ENCODE results near the gene PDZD7. TPM values are rescaled to one million over a fixed set of nuclear protein-coding genes. Genes with fewer than 3 reads are reported as not detected.

Gene PDZD7
- total and polyA plus RNA-seq, 9 of the 15 experiments (the other 6 are each of a cell fraction or from before 2014, with no cell fraction given) = 0.04 to 0.24 (median 0.08) TPM; not detected in 3

GRCh38 chr10:101071267-101071884 is 40.4 kb upstream of the PDZD7 start (continued):
- TF ChIP-seq RCOR1 (IDR thresholded peaks at IDR 0.05; ENCODE audit: borderline replicate concordance in 1 of 2, low read depth in 2 of 2, low read length in 2 of 2) = 0 out of 4 replicates have a peak, but pooled peaks of 1 of the 2 experiments have one; percentile 13
- TF ChIP-seq ARID4B (CRISPR knock-in tag; IDR thresholded peaks at IDR 0.05) = no peak
- TF ChIP-seq FOXA3 (CRISPR knock-in tag; conservative IDR thresholded peaks at IDR 0.05 in 1 of 2, IDR thresholded peaks at IDR 0.05 in 1 of 2) = no peak
- TF ChIP-seq EP300 (IDR thresholded peaks at IDR 0.05; ENCODE audit: low read length) = peak; percentile 24; the same call in 1 of the 2 replicates
- 0 out of 2 replicates have a peak, but pooled peaks have one; percentile 4 for TF ChIP-seq JUND (IDR thresholded peaks at IDR 0.05; ENCODE audit: borderline replicate concordance, low read depth, low read length)
- no peak; the same call in 2 of the 3 replicates for TF ChIP-seq JUND (tag; IDR thresholded peaks at IDR 0.05; ENCODE audit: borderline replicate concordance, low read depth, low read length)
- TF ChIP-seq HNRNPLL (IDR thresholded peaks at IDR 0.05; ENCODE audit: low read depth, low read length, poor library complexity, severe bottlenecking) = peak; percentile 68
- TF ChIP-seq ZFPM2 (CRISPR knock-in tag; IDR thresholded peaks at IDR 0.05) = no peak
- peak; percentile 63 for TF ChIP-seq CREM (IDR thresholded peaks at IDR 0.05; ENCODE audit: low read depth)
- TF ChIP-seq E2F4 (CRISPR knock-in tag; IDR thresholded peaks at IDR 0.05; ENCODE audit: low read depth) = no peak
- TF ChIP-seq ARNT (IDR thresholded peaks at IDR 0.05) = no peak
- 0 out of 4 replicates have a peak, but pooled peaks of 1 of the 2 experiments have one; percentile 16 for TF ChIP-seq NRF1 (conservative IDR thresholded peaks at IDR 0.05 in 1 of 2, IDR thresholded peaks at IDR 0.05 in 1 of 2)
- no peak for TF ChIP-seq ZNF518B (CRISPR knock-in tag; IDR thresholded peaks at IDR 0.05)
- no peak for TF ChIP-seq PHB2 (IDR thresholded peaks at IDR 0.05; ENCODE audit: low read depth)
- TF ChIP-seq SMARCA5 (IDR thresholded peaks at IDR 0.05) = 0 out of 2 replicates have a peak, but pooled peaks have one; percentile 45
- peak; percentile 68 for TF ChIP-seq MEIS2 (IDR thresholded peaks at IDR 0.05; ENCODE audit: partially characterized antibody)
- TF ChIP-seq ZNF253 (CRISPR knock-in tag; conservative IDR thresholded peaks at IDR 0.05) = no peak
